Mesodermal cell (in vitro differentiated cells): ENCODE results near the gene FGD4.

ENCODE experiments used
- H3K27ac ChIP-seq: 2 replicates; pipeline ENCODE4 v1.7.0; 2013; ENCODE audit warnings: mild to moderate bottlenecking, low read depth, low read length, moderate library complexity; ENCODE audit not compliant: severe bottlenecking
- H3K36me3 ChIP-seq: 2 replicates; pipeline ENCODE4 v1.7.1; 2013; ENCODE audit warnings: mild to moderate bottlenecking, low read length, moderate library complexity; ENCODE audit not compliant: control insufficient read depth, insufficient read depth
- H3K4me1 ChIP-seq: one replicate; pipeline ENCODE4 v1.7.1; 2013; ENCODE audit warnings: mild to moderate bottlenecking, low read length; ENCODE audit not compliant: insufficient read depth, control insufficient read depth, poor library complexity, severe bottlenecking
- H3K4me3 ChIP-seq: 2 replicates; pipeline ENCODE4 v1.7.0; 2013; ENCODE audit warnings: low read length, control low read depth, mild to moderate bottlenecking; ENCODE audit not compliant: insufficient read depth, poor library complexity, severe bottlenecking; ENCODE audit errors: extremely low read depth
- H3K9me3 ChIP-seq: 2 replicates; pipeline ENCODE4 v1.7.1; 2013; ENCODE audit warnings: mild to moderate bottlenecking, low read length, moderate library complexity; ENCODE audit not compliant: control insufficient read depth
- WGBS, 2 experiments: methylation state at CpG; one replicate each; pipeline ENCODE4 v1.1.5; 2013; ENCODE audit warnings: missing lambda C conversion rate in 2 of 2; ENCODE audit not compliant: insufficient coverage in 2 of 2; 5-methylcytosine and 5-hydroxymethylcytosine counted together

FGD4 gene

GRCh38 chr12:32455607-32456071 is 56.3 kb downstream of the FGD4 start:
- H3K9me3 ChIP-seq = no peaks in the 10 kb centered on the region
- no peak overlapping the region for H3K4me3 ChIP-seq
- H3K4me1 ChIP-seq = peaks cover 30% of the 10 kb centered on the region
- no peaks in the 10 kb centered on the region for H3K36me3 ChIP-seq
- H3K27ac ChIP-seq = no peak overlapping the region
- WGBS, 2 experiments = no CpG with 5 or more reads among the region's 1 CpG

DNA sequence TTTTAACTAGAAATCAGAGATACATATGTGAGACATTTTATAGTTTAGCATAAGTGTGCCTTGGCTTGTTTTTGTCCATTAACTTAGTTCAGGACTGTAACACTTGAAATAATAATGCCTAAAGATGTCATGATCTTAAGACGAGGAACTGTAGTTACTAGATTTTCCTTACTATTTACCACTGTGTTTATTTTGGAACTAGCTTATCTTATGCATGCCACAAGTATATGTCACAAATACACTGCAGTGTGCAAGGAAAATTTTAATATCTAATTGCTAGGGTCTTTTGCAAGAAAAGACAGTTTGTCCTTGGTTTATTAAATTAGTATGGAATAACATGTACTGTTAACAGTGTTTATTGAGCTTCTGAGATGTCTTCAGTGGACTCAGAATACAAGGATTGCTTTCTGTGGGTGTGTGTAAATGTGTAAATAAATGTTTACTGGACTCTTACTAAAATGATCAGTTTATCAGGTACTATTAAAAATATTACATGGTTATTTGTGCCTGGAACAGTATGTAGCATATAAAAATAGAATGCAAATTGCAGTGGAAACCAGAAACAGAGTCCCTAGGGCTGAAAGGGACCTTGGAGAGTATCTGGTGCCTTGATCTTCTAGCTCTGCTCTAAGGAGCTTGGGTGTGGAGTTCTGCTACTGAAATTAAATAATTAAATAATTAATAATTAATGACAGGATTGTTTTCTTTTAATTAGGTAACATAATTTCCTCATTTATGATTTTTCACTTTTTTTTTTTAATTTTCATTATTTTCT is 58.1 kb downstream of the FGD4 start:
- Histone ChIP-seq H3K27ac (no peak overlapping the region), H3K4me1 (peaks cover 27% of the 10 kb centered on the region), H3K9me3 (no peaks in the 10 kb centered on the region), H3K36me3 (no peaks in the 10 kb centered on the region), H3K4me3 (no peak overlapping the region)
- no CpG with 5 or more reads among the region's 1 CpG for WGBS, 2 experiments

DNA sequence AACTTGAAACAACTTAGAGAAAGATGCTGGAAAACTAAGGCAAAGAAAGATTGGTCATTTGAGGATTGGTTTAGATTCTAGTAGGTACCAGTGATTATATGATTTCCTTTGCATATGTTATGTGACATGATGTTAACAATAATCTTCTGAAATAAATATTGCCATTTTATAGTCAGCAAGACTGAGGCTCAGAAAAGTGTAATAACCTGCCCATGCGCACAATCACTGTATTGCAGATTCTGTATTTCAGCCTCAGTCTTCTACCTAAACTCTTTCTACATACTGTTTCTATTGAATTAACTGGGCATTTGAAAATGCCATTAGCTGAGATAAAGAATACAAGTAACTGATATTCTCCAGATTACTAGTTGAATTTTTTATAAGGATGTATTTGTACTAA is 61.3 kb downstream of the FGD4 start:
- Histone ChIP-seq H3K4me1 (peaks cover 12% of the 10 kb centered on the region), H3K27ac (no peak overlapping the region), H3K36me3 (no peaks in the 10 kb centered on the region), H3K9me3 (no peaks in the 10 kb centered on the region), H3K4me3 (no peak overlapping the region)
- WGBS, 2 experiments = no CpG with 5 or more reads among the region's 1 CpG

- 80% methylated on average over 1 of the region's 2 CpGs; no CpG with 5 or more reads in 1 of the 2 experiments for WGBS, 2 experiments
- Histone ChIP-seq H3K4me3 (no peak overlapping the region), H3K27ac (no peak overlapping the region), H3K9me3 (no peaks in the 10 kb centered on the region), H3K4me1 (no peaks in the 10 kb centered on the region), H3K36me3 (no peaks in the 10 kb centered on the region)
These were observed 63.5 kb downstream of the FGD4 start for GRCh38 chr12:32462908-32463307.

DNA sequence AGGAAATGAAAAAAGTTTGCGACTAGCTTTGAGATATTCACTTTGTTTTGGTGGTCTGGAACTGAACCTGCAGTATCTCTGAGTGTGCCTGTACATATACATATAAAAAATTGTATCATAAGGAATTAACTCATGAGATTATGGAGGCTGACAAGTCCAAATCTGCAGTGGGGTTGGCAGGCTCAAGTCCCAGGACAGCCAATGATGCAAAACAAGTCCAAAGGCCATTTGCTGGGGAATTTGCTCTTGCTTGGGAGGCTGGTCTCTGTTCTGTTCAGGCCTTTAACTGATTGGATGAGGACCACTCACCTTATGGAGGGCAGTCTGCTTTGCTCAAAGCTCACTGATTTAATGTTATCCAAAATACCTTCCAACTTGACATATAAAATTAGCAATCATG is 66.8 kb downstream of the FGD4 start:
- H3K9me3 ChIP-seq = no peaks in the 10 kb centered on the region
- no peaks in the 10 kb centered on the region for H3K36me3 ChIP-seq
- no peaks in the 10 kb centered on the region for H3K4me1 ChIP-seq
- no CpG with 5 or more reads among the region's 1 CpG for WGBS, 2 experiments
- H3K4me3 ChIP-seq = no peak overlapping the region
- H3K27ac ChIP-seq = no peak overlapping the region

- WGBS, 2 experiments = no CpG with 5 or more reads among the region's 2 CpGs
- no peaks in the 10 kb centered on the region for H3K9me3 ChIP-seq
- H3K4me3 ChIP-seq = no peak overlapping the region
- no peaks in the 10 kb centered on the region for H3K36me3 ChIP-seq
- no peaks in the 10 kb centered on the region for H3K4me1 ChIP-seq
- no peak overlapping the region for H3K27ac ChIP-seq
These were observed 67.8 kb downstream of the FGD4 start for GRCh38 chr12:32466986-32467711.

DNA sequence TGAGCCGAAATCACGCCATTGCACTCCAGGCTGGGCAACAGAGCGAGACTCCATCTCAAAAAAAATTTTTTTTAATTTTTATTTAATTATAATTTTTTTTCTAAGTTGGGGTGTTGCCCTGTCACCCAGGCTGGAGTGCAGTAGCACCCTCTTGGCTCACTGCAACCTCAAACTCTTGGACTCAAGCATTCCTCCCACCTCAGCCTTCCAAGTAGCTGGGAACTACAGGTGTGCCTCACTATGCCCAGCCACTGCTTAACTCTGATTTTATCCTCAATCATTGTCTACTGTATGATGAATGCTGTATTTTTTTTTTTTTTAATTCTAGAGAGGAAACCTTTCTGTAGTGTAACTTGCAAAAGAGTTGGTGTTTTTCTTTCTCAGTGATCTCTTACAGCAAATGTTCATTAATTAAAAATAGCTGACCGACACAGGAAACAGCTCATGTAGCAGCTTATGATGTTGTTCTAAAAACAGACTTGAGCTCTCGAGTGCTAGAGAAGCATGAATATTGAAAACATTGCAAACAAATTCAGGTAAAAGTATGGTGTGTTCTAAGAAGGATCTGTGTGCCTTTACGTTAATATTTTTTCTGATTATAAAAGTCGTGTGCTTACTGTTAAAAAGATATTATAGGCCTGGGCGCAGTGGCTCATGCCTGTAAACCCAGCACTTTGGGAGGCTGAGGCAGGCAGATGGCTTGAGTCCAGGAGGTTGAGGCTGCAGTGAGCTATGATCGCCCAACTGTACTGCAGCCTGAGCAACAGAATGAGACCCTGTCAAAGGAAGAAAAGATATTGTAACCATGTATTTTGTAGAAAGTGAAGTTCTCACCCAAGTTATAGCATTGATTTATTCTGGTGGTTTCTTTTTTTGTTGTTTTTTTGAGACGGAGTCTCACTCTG is 68.9 kb downstream of the FGD4 start:
- H3K4me3 ChIP-seq = no peak overlapping the region
- H3K9me3 ChIP-seq = no peaks in the 10 kb centered on the region
- H3K4me1 ChIP-seq = no peaks in the 10 kb centered on the region
- WGBS, 2 experiments = 92 to 93% methylated on average over 5 to 6 of the region's 10 CpGs
- H3K36me3 ChIP-seq = no peaks in the 10 kb centered on the region
- no peak overlapping the region for H3K27ac ChIP-seq

- H3K9me3 ChIP-seq = no peaks in the 10 kb centered on the region
- H3K4me3 ChIP-seq = no peak overlapping the region
- H3K4me1 ChIP-seq = no peaks in the 10 kb centered on the region
- H3K27ac ChIP-seq = no peak overlapping the region
- WGBS, 2 experiments = 60 to 100% methylated on average over 1 of the region's 3 CpGs
- no peaks in the 10 kb centered on the region for H3K36me3 ChIP-seq
These were observed 71.6 kb downstream of the FGD4 start for GRCh38 chr12:32470936-32471470.

- Histone ChIP-seq H3K27ac (no peak overlapping the region), H3K9me3 (no peaks in the 10 kb centered on the region), H3K4me3 (no peak overlapping the region), H3K36me3 (no peaks in the 10 kb centered on the region), H3K4me1 (no peaks in the 10 kb centered on the region)
- 67 to 100% methylated on average over 1 of the region's 1 CpG for WGBS, 2 experiments
These were observed 72.2 kb downstream of the FGD4 start for GRCh38 chr12:32471591-32472001.

DNA sequence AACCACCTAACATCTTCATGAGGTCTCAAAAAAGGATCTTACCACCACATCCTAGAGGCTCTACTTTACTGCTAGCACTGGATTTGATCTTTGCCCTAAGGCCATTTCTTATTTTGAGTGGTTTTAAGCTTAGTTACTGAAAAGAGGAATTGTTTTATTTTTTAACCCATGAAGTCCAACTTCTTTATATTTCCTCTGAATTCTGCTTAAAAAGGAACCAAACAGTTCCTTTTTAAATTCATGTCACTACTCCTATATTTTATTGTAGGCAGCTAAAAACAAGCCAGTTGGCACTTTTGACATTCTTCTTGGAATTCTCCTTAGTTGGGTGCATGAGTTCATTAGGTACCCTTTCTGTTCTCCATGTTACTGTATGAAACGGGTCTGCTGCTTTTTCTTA is 76.4 kb downstream of the FGD4 start:
- H3K9me3 ChIP-seq = no peaks in the 10 kb centered on the region
- H3K4me3 ChIP-seq = no peak overlapping the region
- no peak overlapping the region for H3K27ac ChIP-seq
- no peaks in the 10 kb centered on the region for H3K36me3 ChIP-seq
- no peaks in the 10 kb centered on the region for H3K4me1 ChIP-seq
- WGBS, 2 experiments = 86% methylated on average over 1 of the region's 1 CpG; no CpG with 5 or more reads in 1 of the 2 experiments
